HepG2 (cell line): Measurements from ENCODE around the gene COQ8A. TPM values are rescaled to one million over a fixed set of nuclear protein-coding genes. Genes with fewer than 3 reads are reported as not detected.

Experiments used
- ARHGAP35 ChIP-seq: sonication (generic); formaldehyde crosslinking; IDR thresholded peaks from 2 replicates; pipeline ENCODE4 v1.9.0; 2022; ENCODE audit warnings: mild to moderate bottlenecking, inconsistent platforms, moderate library complexity, missing genetic modification reagents, borderline replicate concordance
- DDIT3 ChIP-seq: sonication (generic); formaldehyde crosslinking; IDR thresholded peaks from 2 replicates; pipeline ENCODE4 v1.4.0; 2020; ENCODE audit warnings: mild to moderate bottlenecking, missing genetic modification reagents
- EED ChIP-seq: sonication (generic); formaldehyde crosslinking; IDR thresholded peaks from 2 replicates; pipeline ENCODE4 v1.5.0; 2020; ENCODE audit warnings: mild to moderate bottlenecking, missing genetic modification reagents
- ELF3 ChIP-seq: IDR thresholded peaks from 2 replicates; pipeline ENCODE4 v1.6.1; 2016; ENCODE audit warnings: missing genetic modification reagents, missing compliant biosample characterization
- HNRNPUL1 ChIP-seq: fragments of 200-400 bp; formaldehyde crosslinking; IDR thresholded peaks from 2 replicates; pipeline ENCODE4 v1.6.1; 2017; ENCODE audit warnings: low read depth, mild to moderate bottlenecking, low read length, moderate library complexity
- JARID2 ChIP-seq: sonication (generic); formaldehyde crosslinking; IDR thresholded peaks from 2 replicates; pipeline ENCODE4 v1.8.1; 2023; ENCODE audit warnings: missing genetic modification reagents, inconsistent platforms; ENCODE audit not compliant: insufficient replicate concordance
- KLF6 ChIP-seq: IDR thresholded peaks from 2 replicates; pipeline ENCODE4 v1.8.0; 2016; ENCODE audit warnings: missing biosample characterization, missing genetic modification reagents
- MXD4 ChIP-seq: IDR thresholded peaks from 2 replicates; pipeline ENCODE4 v1.6.1; 2016; ENCODE audit warnings: mild to moderate bottlenecking, missing biosample characterization, missing genetic modification reagents
- MZF1 ChIP-seq: sonication (generic); formaldehyde crosslinking; IDR thresholded peaks from 2 replicates; pipeline ENCODE4 v1.8.1; 2023; ENCODE audit warnings: mild to moderate bottlenecking, missing genetic modification reagents, borderline replicate concordance
- NONO ChIP-seq, 2 experiments: fragments of 450-650 bp in 1 of 2; sonication (generic) in 1 of 2; formaldehyde crosslinking in 1 of 2; IDR thresholded peaks in 1 of 2; conservative IDR thresholded peaks in 1 of 2; 2 replicates each; pipeline versions ENCODE4 v1.6.1 to v1.8.0; 2017 to 2022; ENCODE audit warnings: mild to moderate bottlenecking in 1 of 2, missing genetic modification reagents in 1 of 2, moderate library complexity in 1 of 2
- PAF1 ChIP-seq: IDR thresholded peaks from 2 replicates; pipeline ENCODE4 v1.6.1; 2016; ENCODE audit warnings: missing genetic modification reagents, missing compliant biosample characterization
- PHF5A ChIP-seq: IDR thresholded peaks from one replicate; pipeline ENCODE4 v1.6.1; 2018; ENCODE audit warnings: low read depth, missing genetic modification reagents; ENCODE audit not compliant: unreplicated experiment
- SIX4 ChIP-seq: sonication (generic); formaldehyde crosslinking; IDR thresholded peaks from 2 replicates; pipeline ENCODE4 v1.4.0; 2020; ENCODE audit warnings: missing genetic modification reagents
- SOX5 ChIP-seq: IDR thresholded peaks from 2 replicates; pipeline ENCODE4 v1.6.1; 2016; ENCODE audit warnings: borderline replicate concordance
- ZKSCAN5 ChIP-seq: sonication (generic); formaldehyde crosslinking; IDR thresholded peaks from 2 replicates; pipeline ENCODE4 v1.5.1; 2020; ENCODE audit warnings: mild to moderate bottlenecking, missing genetic modification reagents
- ZNF251 ChIP-seq: sonication (generic); formaldehyde crosslinking; IDR thresholded peaks from 2 replicates; pipeline ENCODE4 v1.9.0; 2021; ENCODE audit warnings: mild to moderate bottlenecking, missing genetic modification reagents
- ZNF331 ChIP-seq: sonication (generic); formaldehyde crosslinking; IDR thresholded peaks from 2 replicates; pipeline ENCODE4 v1.4.0; 2020; ENCODE audit warnings: missing genetic modification reagents
- ZNF512B ChIP-seq: sonication (generic); formaldehyde crosslinking; IDR thresholded peaks from 2 replicates; pipeline ENCODE4 v1.5.1; 2020; ENCODE audit warnings: missing genetic modification reagents, mild to moderate bottlenecking, borderline replicate concordance
- ZNF549 ChIP-seq: sonication (generic); formaldehyde crosslinking; IDR thresholded peaks from 2 replicates; pipeline ENCODE4 v1.5.0; 2020; ENCODE audit warnings: missing genetic modification reagents
- ZNF589 ChIP-seq: sonication (generic); formaldehyde crosslinking; conservative IDR thresholded peaks from 2 replicates; pipeline ENCODE4 v1.8.0; 2022; ENCODE audit warnings: mild to moderate bottlenecking, moderate library complexity, missing genetic modification reagents
- ZNF670 ChIP-seq: sonication (generic); formaldehyde crosslinking; IDR thresholded peaks from 2 replicates; pipeline ENCODE4 v1.8.0; 2022; ENCODE audit warnings: mild to moderate bottlenecking, missing genetic modification reagents, borderline replicate concordance
- ZNF784 ChIP-seq: sonication (generic); formaldehyde crosslinking; IDR thresholded peaks from 2 replicates; pipeline ENCODE4 v1.5.1; 2020; ENCODE audit warnings: missing genetic modification reagents, mild to moderate bottlenecking, borderline replicate concordance
- ZNF878 ChIP-seq: sonication (generic); formaldehyde crosslinking; IDR thresholded peaks from 2 replicates; pipeline ENCODE4 v1.8.1; 2023; ENCODE audit warnings: mild to moderate bottlenecking, missing genetic modification reagents, moderate library complexity
- ZUFSP ChIP-seq: sonication (generic); formaldehyde crosslinking; IDR thresholded peaks from 2 replicates; pipeline ENCODE4 v1.9.0; 2021; ENCODE audit warnings: missing genetic modification reagents, mild to moderate bottlenecking, borderline replicate concordance
- polyA plus RNA-seq, 8 experiments: library from polyadenylated mRNA; depleted of rRNA in 3 of 8; stranded (reverse) in 7 of 8; unstranded in 1 of 8; fragments of >200 nt; fragmentation: Illumina TruSeq in 4 of 8; extraction: Trizol in 4 of 8; gene quantifications; 2 replicates each; pipeline versions ENCODE4 v1.2.1 to v1.2.3, GENCODE V29; 2011 to 2016; ENCODE audit warnings: low read depth in 4 of 8, missing spikeins in 1 of 8, mixed read lengths in 1 of 8; ENCODE audit not compliant: insufficient read depth in 1 of 8
- total RNA-seq, 5 experiments: library from RNA; depleted of rRNA; stranded (reverse); fragments of >200 nt; fragmentation: Illumina TruSeq; extraction: Trizol; gene quantifications; 2 replicates each; pipeline ENCODE4 v1.2.3, GENCODE V29; 2016; ENCODE audit warnings: low read depth in 1 of 5

The COQ8A gene
- total and polyA plus RNA-seq, 2 of the 13 experiments (the other 11 are each of a cell fraction or from before 2014, with no cell fraction given) = 60.4 to 88.7 TPM

- TF ChIP-seq ZUFSP (CRISPR knock-in tag) (no peak), ZKSCAN5 (CRISPR knock-in tag) (no peak), PHF5A (CRISPR knock-in tag) (no peak), ELF3 (CRISPR knock-in tag) (no peak; the same call in 1 of the 2 replicates), HNRNPUL1 (no peak), ARHGAP35 (no peak), MXD4 (CRISPR knock-in tag) (peak; percentile 96), DDIT3 (CRISPR knock-in tag) (no peak), KLF6 (CRISPR knock-in tag) (peak; percentile 47; the same call in 1 of the 2 replicates), SOX5 (CRISPR knock-in tag) (peak; percentile 19; the same call in 1 of the 2 replicates), ZNF512B (CRISPR knock-in tag) (no peak), JARID2 (CRISPR knock-in tag) (no peak), ZNF549 (CRISPR knock-in tag) (no peak), PAF1 (CRISPR knock-in tag) (no peak), ZNF784 (CRISPR knock-in tag) (0 out of 2 replicates have a peak, but pooled peaks have one; percentile 70), MZF1 (CRISPR knock-in tag) (no peak), ZNF589 (CRISPR knock-in tag) (no peak; the same call in 1 of the 2 replicates), ZNF878 (no peak; the same call in 1 of the 2 replicates), NONO (IDR thresholded peaks at IDR 0.05) (no peak), NONO (CRISPR knock-in tag; conservative IDR thresholded peaks at IDR 0.05) (peak; percentile 50; the same call in 1 of the 2 replicates), SIX4 (CRISPR knock-in tag) (peak; percentile 22; the same call in 1 of the 2 replicates), ZNF670 (CRISPR knock-in tag) (peak; percentile 92; the same call in 1 of the 2 replicates), ZNF331 (CRISPR knock-in tag) (peak; percentile 13; the same call in 1 of the 2 replicates), ZNF251 (CRISPR knock-in tag) (no peak), EED (CRISPR knock-in tag) (no peak)
These were observed at the start of gene COQ8A (continued) for GRCh38 chr1:226940029-226940805.
